Panc1 (cell line): ENCODE results near the gene UBXN6.

Source experiments
- POLR2AphosphoS5 ChIP-seq: IDR thresholded peaks from 2 replicates; pipeline ENCODE4 v1.6.1; 2012; ENCODE audit warnings: mild to moderate bottlenecking, low read depth, low read length, moderate library complexity
- SIN3A ChIP-seq: IDR thresholded peaks from 2 replicates; pipeline ENCODE4 v1.6.1; 2012; ENCODE audit warnings: low read depth, mild to moderate bottlenecking, low read length, moderate library complexity, borderline replicate concordance; ENCODE audit not compliant: insufficient read depth
- TF ChIP-seq, protein P1 (sequence below): fragments of 450-650 bp; IDR thresholded peaks from 2 replicates; pipeline ENCODE4 v1.5.1; 2017; ENCODE audit warnings: mild to moderate bottlenecking

- TF ChIP-seq, protein P1, sequence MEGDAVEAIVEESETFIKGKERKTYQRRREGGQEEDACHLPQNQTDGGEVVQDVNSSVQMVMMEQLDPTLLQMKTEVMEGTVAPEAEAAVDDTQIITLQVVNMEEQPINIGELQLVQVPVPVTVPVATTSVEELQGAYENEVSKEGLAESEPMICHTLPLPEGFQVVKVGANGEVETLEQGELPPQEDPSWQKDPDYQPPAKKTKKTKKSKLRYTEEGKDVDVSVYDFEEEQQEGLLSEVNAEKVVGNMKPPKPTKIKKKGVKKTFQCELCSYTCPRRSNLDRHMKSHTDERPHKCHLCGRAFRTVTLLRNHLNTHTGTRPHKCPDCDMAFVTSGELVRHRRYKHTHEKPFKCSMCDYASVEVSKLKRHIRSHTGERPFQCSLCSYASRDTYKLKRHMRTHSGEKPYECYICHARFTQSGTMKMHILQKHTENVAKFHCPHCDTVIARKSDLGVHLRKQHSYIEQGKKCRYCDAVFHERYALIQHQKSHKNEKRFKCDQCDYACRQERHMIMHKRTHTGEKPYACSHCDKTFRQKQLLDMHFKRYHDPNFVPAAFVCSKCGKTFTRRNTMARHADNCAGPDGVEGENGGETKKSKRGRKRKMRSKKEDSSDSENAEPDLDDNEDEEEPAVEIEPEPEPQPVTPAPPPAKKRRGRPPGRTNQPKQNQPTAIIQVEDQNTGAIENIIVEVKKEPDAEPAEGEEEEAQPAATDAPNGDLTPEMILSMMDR, result no peak
- TF ChIP-seq POLR2AphosphoS5 (no peak), SIN3A (no peak)
Measured at GRCh38 chr19:4399812-4400134, 57.8 kb downstream of the UBXN6 start.
